ENCODE data around the gene CLCN5.

The CLCN5 gene

DNA sequence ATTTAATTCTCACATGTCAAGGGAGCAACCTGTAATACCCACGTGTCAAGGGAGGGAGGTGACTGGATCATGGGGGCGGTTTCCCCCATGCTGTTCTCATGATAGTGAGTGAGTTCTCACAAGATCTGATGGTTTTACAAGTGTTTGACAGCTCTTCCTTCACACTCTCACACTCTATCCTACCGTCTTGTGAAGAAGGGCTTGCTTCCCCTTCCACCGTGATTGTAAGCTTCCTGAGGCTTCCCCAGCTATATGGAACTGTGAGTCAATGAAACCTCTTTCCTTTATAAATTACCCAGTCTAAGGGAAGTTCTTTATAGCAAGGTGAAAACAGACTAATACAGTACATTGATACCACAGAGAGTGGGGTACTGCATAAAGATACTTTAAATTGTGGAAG, 25.4 kb upstream of the CLCN5 start:
- Histone ChIP-seq H3K27ac (ENCODE audit: low read depth, low read length) (no peak overlapping the region), H3K27me3 (ENCODE audit: control insufficient read depth in 1 of 2, insufficient read depth in 2 of 2, low read length in 2 of 2) (no peaks in the 10 kb centered on the region), H3K4me1 (ENCODE audit: control insufficient read depth in 1 of 2, insufficient read depth in 2 of 2, low read length in 2 of 2) (no peaks in the 10 kb centered on the region), H3K9ac (ENCODE audit: low read depth in 1 of 2, low read length in 2 of 2) (no peak overlapping the region), H3K9me3 (ENCODE audit: control insufficient read depth in 1 of 2, low read length in 2 of 2) (no peaks in the 10 kb centered on the region), H3K36me3 (ENCODE audit: control insufficient read depth in 1 of 2, insufficient read depth in 2 of 2, low read length in 2 of 2) (no peaks in the 10 kb centered on the region), H3K4me3 (ENCODE audit: low read depth in 1 of 2, low read length in 2 of 2) (no peak overlapping the region)

DNA sequence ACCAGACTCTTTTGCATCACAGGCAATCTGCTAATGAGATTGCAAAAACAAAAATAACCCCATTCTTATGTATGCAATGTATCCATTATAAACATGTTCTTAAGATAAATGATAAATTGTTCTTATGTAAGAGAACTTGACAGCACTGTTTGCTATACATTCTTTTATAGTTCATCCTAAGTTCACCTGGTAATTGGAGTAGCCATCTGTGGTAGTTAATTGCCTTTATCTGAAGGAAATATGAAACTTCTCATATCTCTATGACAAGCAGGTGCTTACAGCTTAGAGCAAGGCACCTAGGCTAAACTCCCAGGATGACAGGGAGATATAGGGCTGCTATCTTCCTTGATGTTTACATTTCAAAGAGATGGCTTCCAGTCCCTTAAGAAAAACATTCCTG, 21.3 kb upstream of the CLCN5 start:
- Histone ChIP-seq H3K36me3 (ENCODE audit: control insufficient read depth in 1 of 2, insufficient read depth in 2 of 2, low read length in 2 of 2) (no peaks in the 10 kb centered on the region), H3K27me3 (ENCODE audit: control insufficient read depth in 1 of 2, insufficient read depth in 2 of 2, low read length in 2 of 2) (no peaks in the 10 kb centered on the region), H3K9ac (ENCODE audit: low read depth in 1 of 2, low read length in 2 of 2) (no peak overlapping the region), H3K27ac (ENCODE audit: low read depth, low read length) (no peak overlapping the region), H3K9me3 (ENCODE audit: control insufficient read depth in 1 of 2, low read length in 2 of 2) (no peaks in the 10 kb centered on the region), H3K4me1 (ENCODE audit: control insufficient read depth in 1 of 2, insufficient read depth in 2 of 2, low read length in 2 of 2) (no peaks in the 10 kb centered on the region), H3K4me3 (ENCODE audit: low read depth in 1 of 2, low read length in 2 of 2) (no peak overlapping the region)

DNA sequence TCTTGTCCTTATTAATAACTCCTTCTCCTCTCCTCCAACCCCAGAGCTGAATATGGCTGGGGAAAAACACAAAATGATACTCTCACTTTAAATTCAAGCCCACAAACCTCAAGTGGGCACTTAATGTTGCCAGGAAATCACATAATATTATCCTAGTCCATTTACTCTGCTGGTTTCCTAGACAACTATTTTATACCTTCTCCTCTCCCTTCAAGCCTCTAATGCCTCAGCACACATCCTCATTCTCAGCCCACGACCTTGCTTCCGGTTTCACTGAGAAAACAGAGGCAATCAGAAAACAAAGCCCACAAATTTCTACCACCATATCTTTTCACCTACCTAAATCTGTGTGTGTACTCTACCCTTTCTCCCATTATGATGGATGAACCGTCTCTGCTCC, 12.1 kb upstream of the CLCN5 start:
- no peak overlapping the region for H3K4me3 ChIP-seq (ENCODE audit: low read depth in 1 of 2, low read length in 2 of 2)
- no peaks in the 10 kb centered on the region for H3K4me1 ChIP-seq (ENCODE audit: control insufficient read depth in 1 of 2, insufficient read depth in 2 of 2, low read length in 2 of 2)
- no peak overlapping the region for H3K9ac ChIP-seq (ENCODE audit: low read depth in 1 of 2, low read length in 2 of 2)
- no peak overlapping the region for H3K27ac ChIP-seq (ENCODE audit: low read depth, low read length)
- no peaks in the 10 kb centered on the region for H3K9me3 ChIP-seq (ENCODE audit: control insufficient read depth in 1 of 2, low read length in 2 of 2)
- no peaks in the 10 kb centered on the region for H3K36me3 ChIP-seq (ENCODE audit: control insufficient read depth in 1 of 2, insufficient read depth in 2 of 2, low read length in 2 of 2)
- H3K27me3 ChIP-seq (ENCODE audit: control insufficient read depth in 1 of 2, insufficient read depth in 2 of 2, low read length in 2 of 2), result no peaks in the 10 kb centered on the region

DNA sequence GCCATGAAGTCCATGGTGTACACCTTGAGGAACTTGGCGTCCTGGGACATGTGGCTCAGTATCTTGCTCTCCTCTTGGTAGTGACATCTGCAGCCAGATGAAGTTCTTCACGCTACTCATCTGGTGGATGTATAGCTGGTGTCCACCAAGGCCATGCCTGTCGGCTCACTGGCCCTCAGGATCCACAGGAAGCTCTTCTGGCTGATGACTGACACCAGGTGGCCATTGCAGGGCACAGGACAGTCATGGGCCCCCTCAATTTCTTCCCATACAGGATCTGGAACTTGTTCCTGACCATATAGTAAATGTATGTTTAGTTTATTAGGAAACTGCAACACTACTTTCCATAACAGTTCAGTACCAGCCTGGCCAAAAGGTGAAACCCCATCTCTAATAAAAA, 10.3 kb upstream of the CLCN5 start:
- Histone ChIP-seq H3K9me3 (ENCODE audit: control insufficient read depth in 1 of 2, low read length in 2 of 2) (no peaks in the 10 kb centered on the region), H3K27me3 (ENCODE audit: control insufficient read depth in 1 of 2, insufficient read depth in 2 of 2, low read length in 2 of 2) (no peaks in the 10 kb centered on the region), H3K4me1 (ENCODE audit: control insufficient read depth in 1 of 2, insufficient read depth in 2 of 2, low read length in 2 of 2) (no peaks in the 10 kb centered on the region), H3K36me3 (ENCODE audit: control insufficient read depth in 1 of 2, insufficient read depth in 2 of 2, low read length in 2 of 2) (no peaks in the 10 kb centered on the region), H3K27ac (ENCODE audit: low read depth, low read length) (no peak overlapping the region), H3K4me3 (ENCODE audit: low read depth in 1 of 2, low read length in 2 of 2) (no peak overlapping the region), H3K9ac (ENCODE audit: low read depth in 1 of 2, low read length in 2 of 2) (no peak overlapping the region)

DNA sequence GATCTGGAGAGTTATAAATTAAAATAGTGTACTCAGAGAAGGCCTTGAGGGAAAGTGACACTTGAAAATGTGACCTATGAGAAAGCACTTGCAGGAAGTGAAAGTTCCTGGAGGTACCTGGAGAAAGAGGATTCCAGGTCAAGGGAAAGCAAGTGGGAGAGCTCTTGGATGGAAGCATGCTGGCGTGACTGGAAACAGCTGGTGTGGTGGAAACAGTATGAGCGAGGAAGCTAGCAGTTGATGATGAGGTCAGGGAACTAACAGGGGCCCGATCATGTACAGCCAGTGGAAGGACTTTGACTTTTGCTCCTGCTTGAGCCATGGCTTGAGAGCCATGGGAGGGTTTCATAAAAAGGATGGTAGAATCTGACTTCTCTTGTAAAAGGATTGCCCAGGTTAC, 9.5 kb upstream of the CLCN5 start:
- no peak overlapping the region for H3K4me3 ChIP-seq (ENCODE audit: low read depth in 1 of 2, low read length in 2 of 2)
- no peaks in the 10 kb centered on the region for H3K9me3 ChIP-seq (ENCODE audit: control insufficient read depth in 1 of 2, low read length in 2 of 2)
- H3K36me3 ChIP-seq (ENCODE audit: control insufficient read depth in 1 of 2, insufficient read depth in 2 of 2, low read length in 2 of 2), result no peaks in the 10 kb centered on the region
- no peaks in the 10 kb centered on the region for H3K4me1 ChIP-seq (ENCODE audit: control insufficient read depth in 1 of 2, insufficient read depth in 2 of 2, low read length in 2 of 2)
- H3K27ac ChIP-seq (ENCODE audit: low read depth, low read length), result no peak overlapping the region
- H3K9ac ChIP-seq (ENCODE audit: low read depth in 1 of 2, low read length in 2 of 2), result no peak overlapping the region
- no peaks in the 10 kb centered on the region for H3K27me3 ChIP-seq (ENCODE audit: control insufficient read depth in 1 of 2, insufficient read depth in 2 of 2, low read length in 2 of 2)

DNA sequence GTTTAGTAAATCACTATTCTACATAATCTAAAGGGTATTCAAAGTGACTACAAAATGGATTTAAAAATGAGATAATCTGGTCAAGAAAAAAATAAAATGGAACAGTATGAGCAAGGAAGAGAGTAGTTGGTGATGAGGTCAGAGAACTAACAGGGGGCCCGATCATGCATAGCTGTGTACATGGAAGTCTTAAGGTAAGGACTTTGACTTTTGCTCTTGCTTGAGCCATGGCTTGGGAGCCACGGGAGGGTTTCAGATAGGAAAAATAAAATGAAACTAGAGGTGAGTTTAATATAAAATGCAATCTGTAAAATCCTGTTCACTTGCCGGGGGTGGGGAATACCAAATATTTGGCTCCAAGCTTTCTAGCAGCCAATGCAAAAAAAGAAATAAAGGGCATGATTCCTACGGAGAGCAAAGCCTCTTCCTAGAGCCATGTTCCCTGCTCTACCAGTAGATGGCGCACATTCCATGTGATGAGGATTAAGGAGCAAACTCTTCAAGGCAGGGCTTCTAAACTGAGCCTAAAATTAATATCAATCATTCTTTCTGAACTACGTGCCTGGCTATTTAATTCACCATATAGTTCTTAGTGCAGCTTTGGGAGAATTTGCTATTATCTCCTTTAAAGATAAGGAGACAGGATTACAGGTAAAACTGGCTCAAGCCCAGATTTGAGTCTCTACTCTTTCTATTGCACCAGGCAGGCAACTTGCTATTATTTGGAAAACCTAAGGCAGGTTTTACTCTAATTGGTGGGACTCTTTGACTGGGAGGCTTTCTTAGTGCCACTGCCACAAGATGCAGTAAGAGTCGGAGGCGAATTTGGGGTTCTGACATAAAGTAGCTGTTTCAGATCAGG, 6.8 kb upstream of the CLCN5 start:
- Histone ChIP-seq H3K4me3 (ENCODE audit: low read depth in 1 of 2, low read length in 2 of 2) (no peak overlapping the region), H3K27me3 (ENCODE audit: control insufficient read depth in 1 of 2, insufficient read depth in 2 of 2, low read length in 2 of 2) (no peaks in the 10 kb centered on the region), H3K4me1 (ENCODE audit: control insufficient read depth in 1 of 2, insufficient read depth in 2 of 2, low read length in 2 of 2) (no peaks in the 10 kb centered on the region), H3K27ac (ENCODE audit: low read depth, low read length) (no peak overlapping the region), H3K9me3 (ENCODE audit: control insufficient read depth in 1 of 2, low read length in 2 of 2) (no peaks in the 10 kb centered on the region), H3K9ac (ENCODE audit: low read depth in 1 of 2, low read length in 2 of 2) (no peak overlapping the region), H3K36me3 (ENCODE audit: control insufficient read depth in 1 of 2, insufficient read depth in 2 of 2, low read length in 2 of 2) (no peaks in the 10 kb centered on the region)

DNA sequence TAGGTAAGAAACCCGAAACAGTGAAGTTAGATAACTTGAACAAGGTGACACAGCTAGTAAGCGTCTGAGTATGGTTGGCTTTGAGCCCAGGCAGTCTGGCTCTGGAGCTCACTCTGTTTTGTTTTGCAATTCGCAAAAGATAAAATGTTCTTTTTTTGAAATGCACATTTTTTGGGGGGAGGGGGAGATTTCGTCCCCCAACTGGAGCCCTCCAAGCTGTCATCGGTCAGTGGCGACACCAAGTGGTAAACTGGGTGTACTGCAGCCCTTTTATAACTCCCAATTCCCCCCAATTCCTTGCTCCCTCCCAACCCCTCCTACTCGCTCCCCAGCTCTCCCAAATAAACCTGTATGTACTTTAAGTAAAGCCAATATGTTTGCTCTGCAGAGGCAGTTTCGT, 2.8 kb upstream of the CLCN5 start:
- Histone ChIP-seq H3K4me1 (ENCODE audit: control insufficient read depth in 1 of 2, insufficient read depth in 2 of 2, low read length in 2 of 2) (no peaks in the 10 kb centered on the region), H3K9ac (ENCODE audit: low read depth in 1 of 2, low read length in 2 of 2) (no peak overlapping the region), H3K27ac (ENCODE audit: low read depth, low read length) (no peak overlapping the region), H3K9me3 (ENCODE audit: control insufficient read depth in 1 of 2, low read length in 2 of 2) (no peaks in the 10 kb centered on the region), H3K4me3 (ENCODE audit: low read depth in 1 of 2, low read length in 2 of 2) (no peak overlapping the region), H3K27me3 (ENCODE audit: control insufficient read depth in 1 of 2, insufficient read depth in 2 of 2, low read length in 2 of 2) (no peaks in the 10 kb centered on the region), H3K36me3 (ENCODE audit: control insufficient read depth in 1 of 2, insufficient read depth in 2 of 2, low read length in 2 of 2) (no peaks in the 10 kb centered on the region)

DNA sequence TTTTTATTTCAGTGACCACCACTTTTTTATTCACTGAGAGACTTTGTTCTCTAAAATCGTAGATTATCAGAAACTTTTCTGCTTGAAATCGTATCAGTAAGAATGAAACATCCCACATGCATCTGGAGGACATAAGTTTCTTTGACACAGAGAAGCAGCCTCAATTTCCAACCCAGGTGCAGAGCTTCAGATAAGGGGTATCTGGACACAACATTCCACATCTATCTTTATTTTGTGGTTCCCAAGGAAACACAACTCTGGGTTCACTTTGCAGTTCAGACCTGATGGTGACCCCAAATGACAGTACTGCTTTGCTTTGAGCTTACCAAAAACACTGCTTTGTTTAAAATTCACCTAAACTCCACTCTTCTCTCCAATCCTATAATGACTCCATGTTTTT, 1.3 kb upstream of the CLCN5 start:
- H3K27ac ChIP-seq (ENCODE audit: low read depth, low read length), result no peak overlapping the region
- no peaks in the 10 kb centered on the region for H3K4me1 ChIP-seq (ENCODE audit: control insufficient read depth in 1 of 2, insufficient read depth in 2 of 2, low read length in 2 of 2)
- H3K4me3 ChIP-seq (ENCODE audit: low read depth in 1 of 2, low read length in 2 of 2), result no peak overlapping the region
- H3K36me3 ChIP-seq (ENCODE audit: control insufficient read depth in 1 of 2, insufficient read depth in 2 of 2, low read length in 2 of 2), result no peaks in the 10 kb centered on the region
- H3K9me3 ChIP-seq (ENCODE audit: control insufficient read depth in 1 of 2, low read length in 2 of 2), result no peaks in the 10 kb centered on the region
- H3K27me3 ChIP-seq (ENCODE audit: control insufficient read depth in 1 of 2, insufficient read depth in 2 of 2, low read length in 2 of 2), result no peaks in the 10 kb centered on the region
- H3K9ac ChIP-seq (ENCODE audit: low read depth in 1 of 2, low read length in 2 of 2), result no peak overlapping the region

DNA sequence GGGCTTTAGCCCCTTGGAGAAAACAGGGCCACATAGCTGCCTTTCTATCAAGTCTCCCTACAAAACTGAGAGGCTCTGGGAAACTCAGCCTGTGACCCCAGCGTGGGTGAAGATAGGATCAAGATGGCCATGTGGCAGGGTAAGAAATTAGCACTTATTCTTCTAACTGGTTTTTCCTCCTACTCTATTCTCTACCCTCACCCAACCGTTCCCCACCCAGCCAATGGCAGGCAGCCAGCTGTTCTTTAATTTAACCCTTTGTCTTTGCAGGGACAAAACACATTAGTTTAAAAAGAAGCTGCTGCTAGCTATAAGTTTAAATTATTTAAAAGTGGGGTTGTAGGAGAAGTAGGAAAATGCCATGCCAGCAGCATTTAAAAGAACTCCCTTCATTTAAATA, 2.8 kb downstream of the CLCN5 start:
- no peak overlapping the region for H3K4me3 ChIP-seq (ENCODE audit: low read depth in 1 of 2, low read length in 2 of 2)
- no peak overlapping the region for H3K9ac ChIP-seq (ENCODE audit: low read depth in 1 of 2, low read length in 2 of 2)

DNA sequence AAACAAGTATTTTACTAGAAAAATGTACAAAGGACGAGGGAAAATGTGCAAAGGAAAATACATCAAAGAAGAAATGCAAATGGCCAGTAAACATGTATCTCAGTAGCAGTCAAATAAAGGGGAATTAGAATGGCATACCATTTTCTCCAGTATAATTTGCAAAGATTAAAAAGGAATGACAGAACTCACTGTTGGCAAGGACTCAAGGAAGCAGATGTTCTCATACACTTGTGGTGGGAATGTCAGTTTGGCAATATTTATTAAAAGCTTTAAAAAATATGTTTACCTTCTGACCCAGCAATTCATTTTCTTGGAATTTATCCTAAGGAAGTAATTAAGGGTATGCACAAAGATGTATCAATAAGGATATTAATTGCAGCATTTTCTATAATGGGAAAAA, 7.6 kb downstream of the CLCN5 start:
- Histone ChIP-seq H3K27ac (ENCODE audit: low read depth, low read length) (no peak overlapping the region), H3K36me3 (ENCODE audit: control insufficient read depth in 1 of 2, insufficient read depth in 2 of 2, low read length in 2 of 2) (no peaks in the 10 kb centered on the region), H3K4me1 (ENCODE audit: control insufficient read depth in 1 of 2, insufficient read depth in 2 of 2, low read length in 2 of 2) (no peaks in the 10 kb centered on the region), H3K9ac (ENCODE audit: low read depth in 1 of 2, low read length in 2 of 2) (no peak overlapping the region), H3K9me3 (ENCODE audit: control insufficient read depth in 1 of 2, low read length in 2 of 2) (no peaks in the 10 kb centered on the region), H3K4me3 (ENCODE audit: low read depth in 1 of 2, low read length in 2 of 2) (no peak overlapping the region), H3K27me3 (ENCODE audit: control insufficient read depth in 1 of 2, insufficient read depth in 2 of 2, low read length in 2 of 2) (no peaks in the 10 kb centered on the region)

More for the DNA sequence above, 2.8 kb downstream of the CLCN5 start:
- H3K27me3 ChIP-seq (ENCODE audit: control insufficient read depth in 1 of 2, insufficient read depth in 2 of 2, low read length in 2 of 2), result no peaks in the 10 kb centered on the region
- no peak overlapping the region for H3K27ac ChIP-seq (ENCODE audit: low read depth, low read length)
- H3K4me1 ChIP-seq (ENCODE audit: control insufficient read depth in 1 of 2, insufficient read depth in 2 of 2, low read length in 2 of 2), result no peaks in the 10 kb centered on the region
- no peaks in the 10 kb centered on the region for H3K9me3 ChIP-seq (ENCODE audit: control insufficient read depth in 1 of 2, low read length in 2 of 2)
- no peaks in the 10 kb centered on the region for H3K36me3 ChIP-seq (ENCODE audit: control insufficient read depth in 1 of 2, insufficient read depth in 2 of 2, low read length in 2 of 2)

Data from duodenal mucosa (tissue), 2 donors.